ENCODE measurements around the gene AKAP12.
A peak's percentile ranks its signal among the peaks of the same experiment; 100 is the strongest.

The AKAP12 gene

DNA sequence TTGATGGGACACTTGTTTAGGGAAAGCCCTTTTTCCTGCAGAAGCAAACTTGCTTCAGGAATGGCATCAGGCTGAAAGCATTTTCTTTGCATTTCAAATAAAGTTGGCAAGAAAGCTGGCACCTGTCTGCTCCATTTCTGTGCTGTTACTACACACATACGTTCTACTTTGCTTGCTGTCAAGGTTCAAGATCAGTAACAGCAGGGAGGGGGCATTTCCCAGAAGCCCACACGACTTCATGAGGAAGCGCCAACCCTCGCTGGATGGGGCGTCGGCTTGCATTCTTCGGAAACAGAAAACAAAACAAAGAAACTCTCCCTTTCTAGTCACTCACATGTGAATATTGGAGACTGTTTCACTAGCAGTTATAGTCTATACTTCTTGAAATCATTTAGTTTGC is 46.4 kb downstream of the AKAP12 start:
- Histone ChIP-seq H3K27ac (peak overlapping the region in 1 of 2 donors; percentile 30), H3K4me3 (peak overlapping the region; percentile 0)
- no peak for TF ChIP-seq CTCF (IDR thresholded peaks at IDR 0.05)
- no peak for DNase-seq (ENCODE audit: low spot score)

GRCh38 chr6:151288712-151289398 is 49.1 kb downstream of the AKAP12 start:
- no peak for DNase-seq (ENCODE audit: low spot score)
- TF ChIP-seq CTCF (IDR thresholded peaks at IDR 0.05) = no peak
- Histone ChIP-seq H3K4me3 (no peak overlapping the region), H3K27ac (peak overlapping the region in 1 of 2 donors; percentile 39)

DNA sequence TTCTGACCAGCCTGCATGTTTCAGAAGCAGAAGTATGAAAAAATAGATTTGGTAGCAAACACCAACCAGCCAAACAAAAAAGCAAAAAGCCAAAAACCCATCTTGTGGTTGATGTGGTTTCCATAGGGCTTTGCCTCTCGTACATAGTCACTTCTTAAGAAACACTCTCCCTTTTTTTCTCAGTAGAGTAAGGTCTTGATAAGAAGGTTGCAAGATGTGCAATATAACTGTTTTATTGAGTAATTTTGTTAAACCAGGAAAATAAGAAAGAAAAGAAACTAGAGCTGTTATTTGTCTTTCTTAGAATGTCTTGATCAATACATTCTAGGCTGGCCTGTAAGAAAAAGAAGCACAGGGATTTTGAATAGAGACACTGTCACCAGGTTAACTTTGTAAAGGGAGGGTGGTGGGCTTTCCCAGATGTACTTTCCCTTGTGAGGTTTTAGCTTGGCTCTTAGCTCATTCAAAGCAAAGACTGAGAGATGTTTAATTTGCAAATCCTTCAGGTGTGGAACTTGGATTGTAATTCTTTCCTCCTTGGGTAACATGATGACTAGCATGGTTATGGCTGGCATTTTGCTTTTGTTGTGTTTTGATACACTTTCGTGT is 49.7 kb downstream of the AKAP12 start:
- H3K27ac ChIP-seq = peak overlapping the region in 1 of 2 donors; percentile 87
- DNase-seq (ENCODE audit: low spot score) = no peak

DNA sequence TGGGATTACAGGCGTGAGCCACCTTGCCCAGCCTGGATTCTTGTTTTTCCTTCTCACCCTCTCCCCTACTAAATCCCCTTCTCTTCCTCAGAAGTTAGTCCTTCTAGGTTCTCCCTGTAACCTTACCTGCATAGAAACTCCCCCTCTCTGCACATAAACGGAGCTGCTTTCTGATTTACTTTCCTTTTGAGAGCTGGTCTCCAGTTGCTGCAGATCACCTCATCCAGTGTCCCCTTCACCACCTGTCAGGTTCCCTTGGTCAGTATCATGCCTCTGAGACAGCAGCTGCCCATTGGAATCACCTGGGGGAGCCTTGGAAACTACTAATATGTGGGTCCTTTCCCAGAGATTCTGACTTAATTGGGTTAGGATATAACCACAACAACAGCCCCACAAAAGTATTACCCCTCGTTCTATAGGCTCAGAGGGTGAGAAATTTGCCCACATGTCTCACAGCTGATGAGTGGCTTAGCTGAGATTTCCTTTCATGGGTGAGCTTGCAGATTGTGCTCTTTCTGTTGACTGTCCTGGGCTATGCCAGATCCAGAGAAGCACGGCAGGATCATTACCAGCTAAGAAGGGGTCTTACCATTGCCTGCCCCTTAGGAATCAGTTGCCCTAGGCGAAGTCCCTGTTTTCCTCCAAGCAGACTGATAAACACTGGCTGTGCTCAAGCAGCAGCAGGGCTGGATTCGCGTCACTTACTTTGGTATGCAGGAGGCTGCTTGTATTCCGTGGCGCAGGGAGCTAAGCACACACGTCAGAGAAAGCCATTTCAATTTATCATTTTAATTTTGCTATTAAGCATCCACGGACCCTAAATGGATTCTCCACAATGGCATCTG is 51.3 kb downstream of the AKAP12 start:
- Histone ChIP-seq H3K27ac (peak overlapping the region; percentile 61 to 87), H3K4me3 (peak overlapping the region; percentile 23)
- DNase-seq (ENCODE audit: low spot score) = peak; percentile 93
- TF ChIP-seq CTCF (IDR thresholded peaks at IDR 0.05) = no peak

More for the DNA sequence above, 49.7 kb downstream of the AKAP12 start:
- no peak overlapping the region for H3K4me3 ChIP-seq
- no peak for TF ChIP-seq CTCF (IDR thresholded peaks at IDR 0.05)

DNA sequence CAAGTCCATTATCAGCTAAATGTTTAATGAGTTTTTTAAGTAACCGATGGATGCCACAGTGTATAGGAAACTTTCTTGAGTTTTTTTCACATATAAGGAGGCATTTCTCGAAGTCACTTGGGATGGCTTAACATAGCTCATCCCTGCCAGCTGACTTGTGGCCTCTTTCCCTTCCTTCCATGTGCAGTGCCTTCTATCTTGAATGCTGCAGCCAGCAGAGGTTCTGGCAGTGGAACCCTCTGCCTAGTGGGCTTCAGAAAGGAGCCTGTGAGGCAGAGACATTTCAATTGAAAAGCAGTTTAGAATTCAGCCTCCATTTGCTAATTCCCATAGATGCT is 51.9 kb downstream of the AKAP12 start:
- Histone ChIP-seq H3K4me3 (peak overlapping the region; percentile 23), H3K27ac (peak overlapping the region; percentile 61 to 87)
- DNase-seq (ENCODE audit: low spot score) = no peak
- no peak for TF ChIP-seq CTCF (IDR thresholded peaks at IDR 0.05)

DNA sequence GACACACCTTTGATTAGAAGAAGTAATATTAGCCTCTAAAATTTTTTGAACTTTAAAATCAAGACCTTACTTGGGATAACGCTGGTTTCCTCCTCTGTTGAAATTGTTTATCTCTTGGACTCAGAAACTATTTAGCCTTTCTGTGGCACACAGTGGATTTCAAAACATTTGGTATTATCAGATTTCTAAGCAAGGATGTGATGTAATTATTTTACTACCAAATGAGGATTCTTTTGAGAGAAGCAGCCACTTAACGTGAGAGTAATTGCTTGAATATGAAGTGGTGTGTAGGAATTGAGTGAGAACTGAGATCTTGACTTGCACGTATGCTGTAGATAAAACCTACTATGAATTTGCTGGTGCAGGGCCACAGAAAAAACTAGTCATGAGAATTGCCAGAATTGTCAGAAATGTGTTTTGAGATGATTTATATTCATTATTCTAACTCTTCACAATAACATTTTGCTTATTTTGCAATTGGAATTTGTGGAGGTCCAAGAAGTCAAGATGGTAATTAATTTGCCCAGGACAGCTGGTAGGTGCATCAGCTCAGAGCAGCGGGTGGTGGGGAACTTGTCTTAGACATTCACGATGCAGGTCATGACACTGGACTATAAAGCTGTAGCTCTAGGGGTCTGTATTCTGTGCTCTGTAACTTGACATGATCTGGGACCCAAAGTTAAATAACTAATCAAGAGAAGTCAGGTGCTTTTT is 53.4 kb downstream of the AKAP12 start:
- Histone ChIP-seq H3K4me3 (no peak overlapping the region), H3K27ac (peak overlapping the region; percentile 61 to 87)
- TF ChIP-seq CTCF (IDR thresholded peaks at IDR 0.05) = no peak
- DNase-seq (ENCODE audit: low spot score) = no peak

Measured in coronary artery (tissue), 2 donors.